GM21619 (cell line): ENCODE data around the gene CNKSR3.

Experiments
- ATAC-seq: cut with Tn5 transposase; IDR thresholded peaks from one replicate; pipeline ENCODE4 v1.9.1; 2021; ENCODE audit not compliant: unreplicated experiment

Gene CNKSR3

GRCh38 chr6:154390034-154390433, 120.5 kb downstream of the CNKSR3 start:
- no peak for ATAC-seq

GRCh38 chr6:154388803-154389202, 121.7 kb downstream of the CNKSR3 start:
- no peak for ATAC-seq

- no peak for ATAC-seq
These were observed 123.4 kb downstream of the CNKSR3 start for GRCh38 chr6:154386848-154387717.

GRCh38 chr6:154384191-154384590, 126.3 kb downstream of the CNKSR3 start:
- no peak for ATAC-seq

- no peak for ATAC-seq
These were observed 127.2 kb downstream of the CNKSR3 start for GRCh38 chr6:154383273-154383672.

GRCh38 chr6:154382740-154383139, 127.7 kb downstream of the CNKSR3 start:
- no peak for ATAC-seq

GRCh38 chr6:154381548-154381947, 128.9 kb downstream of the CNKSR3 start:
- no peak for ATAC-seq

GRCh38 chr6:154380741-154381140, 129.7 kb downstream of the CNKSR3 start:
- ATAC-seq, result no peak

- no peak for ATAC-seq
These were observed 130.9 kb downstream of the CNKSR3 start for GRCh38 chr6:154379585-154379984.

GRCh38 chr6:154378518-154378917, 132.0 kb downstream of the CNKSR3 start:
- no peak for ATAC-seq

- no peak for ATAC-seq
These were observed 132.8 kb downstream of the CNKSR3 start for GRCh38 chr6:154377726-154378125.

- ATAC-seq, result no peak
These were observed 136.5 kb downstream of the CNKSR3 start for GRCh38 chr6:154373971-154374370.

GRCh38 chr6:154371281-154371680, 139.2 kb downstream of the CNKSR3 start:
- no peak for ATAC-seq

- peak; percentile 83 for ATAC-seq
These were observed 139.9 kb downstream of the CNKSR3 start for GRCh38 chr6:154370545-154370944.

GRCh38 chr6:154367839-154368695, 142.4 kb downstream of the CNKSR3 start:
- ATAC-seq, result no peak

GRCh38 chr6:154367336-154367735, 143.1 kb downstream of the CNKSR3 start:
- ATAC-seq, result no peak

GRCh38 chr6:154363821-154364220, 146.7 kb downstream of the CNKSR3 start:
- ATAC-seq, result no peak

- no peak for ATAC-seq
These were observed 149.0 kb downstream of the CNKSR3 start for GRCh38 chr6:154361476-154361875.

- ATAC-seq, result no peak
These were observed 150.0 kb downstream of the CNKSR3 start for GRCh38 chr6:154360476-154360875.

- ATAC-seq, result no peak
These were observed 150.8 kb downstream of the CNKSR3 start for GRCh38 chr6:154359679-154360078.

- ATAC-seq, result peak; percentile 26
These were observed 151.3 kb downstream of the CNKSR3 start for GRCh38 chr6:154359161-154359574.

GRCh38 chr6:154358019-154358545, 152.4 kb downstream of the CNKSR3 start:
- no peak for ATAC-seq
